Measurements from ENCODE around the gene NEU4. TPM values are rescaled to one million over a fixed set of nuclear protein-coding genes. Genes with fewer than 3 reads are reported as not detected.

Gene NEU4
- total RNA-seq, 1 donor from 2014 or later: 0.09 TPM

GRCh38 chr2:241842067-241842415 lies 33.0 kb downstream of the NEU4 start:
- H3K79me2 ChIP-seq (ENCODE audit: insufficient read depth, low read length): no peaks in the 10 kb centered on the region
- Mint-ChIP-seq H3K4me3 (ENCODE audit: unreplicated experiment) (no peak overlapping the region), H3K27ac (ENCODE audit: unreplicated experiment) (no peak overlapping the region), H3K27me3 (ENCODE audit: low read depth, unreplicated experiment) (peaks cover 34% of the 10 kb centered on the region), H3K4me1 (ENCODE audit: low read depth, unreplicated experiment) (no peaks in the 10 kb centered on the region), H3K9me3 (ENCODE audit: unreplicated experiment) (no peaks in the 10 kb centered on the region), H3K36me3 (ENCODE audit: low read depth, unreplicated experiment) (peaks cover 2% of the 10 kb centered on the region)
- H4K20me1 ChIP-seq (ENCODE audit: insufficient read depth, low read length): no peaks in the 10 kb centered on the region
- H3K27me3 ChIP-seq (ENCODE audit: insufficient read depth, low read length): peaks cover 35% of the 10 kb centered on the region
- no peak overlapping the region for H3K27ac ChIP-seq (ENCODE audit: low read depth, low read length)
- DNase-seq (ENCODE audit: low read depth) (no peak), FAIRE-seq (no peak)
- no peak overlapping the region for H3K4me2 ChIP-seq (ENCODE audit: low read length)
- TF ChIP-seq EZH2 (IDR thresholded peaks at IDR 0.05; ENCODE audit: insufficient read depth, low read length): no peak
- no peak overlapping the region for H3K4me3 ChIP-seq (ENCODE audit: insufficient read depth, low read depth, low read length)
- H3K4me1 ChIP-seq (ENCODE audit: insufficient read depth, low read length): no peaks in the 10 kb centered on the region
- no peaks in the 10 kb centered on the region for H3K36me3 ChIP-seq (ENCODE audit: insufficient read depth, low read length)
- no peak overlapping the region for H3K9ac ChIP-seq (ENCODE audit: low read length)
- H3K9me3 ChIP-seq (ENCODE audit: insufficient read depth, low read depth, low read length): no peaks in the 10 kb centered on the region
- H2AFZ ChIP-seq (ENCODE audit: low read depth, low read length): no peak overlapping the region

GRCh38 chr2:241842620-241843211 lies 33.7 kb downstream of the NEU4 start:
- H2AFZ ChIP-seq (ENCODE audit: low read depth, low read length): peak overlapping the region; percentile 26
- no peak overlapping the region for H3K4me2 ChIP-seq (ENCODE audit: low read length)
- FAIRE-seq: no peak
- no peaks in the 10 kb centered on the region for H3K36me3 ChIP-seq (ENCODE audit: insufficient read depth, low read length)
- peaks cover 28% of the 10 kb centered on the region for H3K27me3 ChIP-seq (ENCODE audit: insufficient read depth, low read length)
- H3K27ac ChIP-seq (ENCODE audit: low read depth, low read length): no peak overlapping the region
- H3K27me3 Mint-ChIP-seq (ENCODE audit: low read depth, unreplicated experiment): peaks cover 30% of the 10 kb centered on the region
- no peaks in the 10 kb centered on the region for H3K79me2 ChIP-seq (ENCODE audit: insufficient read depth, low read length)
- H3K4me1 ChIP-seq (ENCODE audit: insufficient read depth, low read length): no peaks in the 10 kb centered on the region
- H3K4me1 Mint-ChIP-seq (ENCODE audit: low read depth, unreplicated experiment): no peaks in the 10 kb centered on the region
- H3K9me3 Mint-ChIP-seq (ENCODE audit: unreplicated experiment): no peaks in the 10 kb centered on the region
- H3K9ac ChIP-seq (ENCODE audit: low read length): no peak overlapping the region
- TF ChIP-seq CTCF (IDR thresholded peaks at IDR 0.05; ENCODE audit: insufficient read depth, low read depth, low read length) (no peak), EZH2 (IDR thresholded peaks at IDR 0.05; ENCODE audit: insufficient read depth, low read length) (no peak)
- peaks cover 2% of the 10 kb centered on the region for H3K36me3 Mint-ChIP-seq (ENCODE audit: low read depth, unreplicated experiment)
- no peak overlapping the region for H3K27ac Mint-ChIP-seq (ENCODE audit: unreplicated experiment)
- no peak overlapping the region for H3K4me3 Mint-ChIP-seq (ENCODE audit: unreplicated experiment)
- no peaks in the 10 kb centered on the region for H3K9me3 ChIP-seq (ENCODE audit: insufficient read depth, low read depth, low read length)
- no peaks in the 10 kb centered on the region for H4K20me1 ChIP-seq (ENCODE audit: insufficient read depth, low read length)
- no peak for DNase-seq (ENCODE audit: low read depth)
- no peak overlapping the region for H3K4me3 ChIP-seq (ENCODE audit: insufficient read depth, low read depth, low read length)

GRCh38 chr2:241843321-241844065 lies 34.5 kb downstream of the NEU4 start:
- DNase-seq (ENCODE audit: low read depth) (no peak), FAIRE-seq (no peak)
- Histone ChIP-seq H3K27me3 (ENCODE audit: insufficient read depth, low read length) (peaks cover 22% of the 10 kb centered on the region), H3K27ac (ENCODE audit: low read depth, low read length) (no peak overlapping the region), H2AFZ (ENCODE audit: low read depth, low read length) (no peak overlapping the region), H3K4me3 (ENCODE audit: insufficient read depth, low read depth, low read length) (no peak overlapping the region), H3K4me1 (ENCODE audit: insufficient read depth, low read length) (no peaks in the 10 kb centered on the region), H3K9ac (ENCODE audit: low read length) (no peak overlapping the region), H3K9me3 (ENCODE audit: insufficient read depth, low read depth, low read length) (no peaks in the 10 kb centered on the region), H3K4me2 (ENCODE audit: low read length) (no peak overlapping the region), H3K79me2 (ENCODE audit: insufficient read depth, low read length) (no peaks in the 10 kb centered on the region), H4K20me1 (ENCODE audit: insufficient read depth, low read length) (no peaks in the 10 kb centered on the region), H3K36me3 (ENCODE audit: insufficient read depth, low read length) (no peaks in the 10 kb centered on the region)
- H3K4me3 Mint-ChIP-seq (ENCODE audit: unreplicated experiment): no peak overlapping the region
- H3K4me1 Mint-ChIP-seq (ENCODE audit: low read depth, unreplicated experiment): no peaks in the 10 kb centered on the region
- no peaks in the 10 kb centered on the region for H3K9me3 Mint-ChIP-seq (ENCODE audit: unreplicated experiment)
- H3K36me3 Mint-ChIP-seq (ENCODE audit: low read depth, unreplicated experiment): peaks cover 2% of the 10 kb centered on the region
- no peak overlapping the region for H3K27ac Mint-ChIP-seq (ENCODE audit: unreplicated experiment)
- TF ChIP-seq CTCF (IDR thresholded peaks at IDR 0.05; ENCODE audit: insufficient read depth, low read depth, low read length) (no peak), EZH2 (IDR thresholded peaks at IDR 0.05; ENCODE audit: insufficient read depth, low read length) (no peak)
- H3K27me3 Mint-ChIP-seq (ENCODE audit: low read depth, unreplicated experiment): peaks cover 23% of the 10 kb centered on the region

Data from astrocyte (in vitro differentiated cells and primary cell).